ENCODE data around the gene FOXN3.
A peak's percentile ranks its signal among the peaks of the same experiment; 100 is the strongest.

FOXN3 gene

DNA sequence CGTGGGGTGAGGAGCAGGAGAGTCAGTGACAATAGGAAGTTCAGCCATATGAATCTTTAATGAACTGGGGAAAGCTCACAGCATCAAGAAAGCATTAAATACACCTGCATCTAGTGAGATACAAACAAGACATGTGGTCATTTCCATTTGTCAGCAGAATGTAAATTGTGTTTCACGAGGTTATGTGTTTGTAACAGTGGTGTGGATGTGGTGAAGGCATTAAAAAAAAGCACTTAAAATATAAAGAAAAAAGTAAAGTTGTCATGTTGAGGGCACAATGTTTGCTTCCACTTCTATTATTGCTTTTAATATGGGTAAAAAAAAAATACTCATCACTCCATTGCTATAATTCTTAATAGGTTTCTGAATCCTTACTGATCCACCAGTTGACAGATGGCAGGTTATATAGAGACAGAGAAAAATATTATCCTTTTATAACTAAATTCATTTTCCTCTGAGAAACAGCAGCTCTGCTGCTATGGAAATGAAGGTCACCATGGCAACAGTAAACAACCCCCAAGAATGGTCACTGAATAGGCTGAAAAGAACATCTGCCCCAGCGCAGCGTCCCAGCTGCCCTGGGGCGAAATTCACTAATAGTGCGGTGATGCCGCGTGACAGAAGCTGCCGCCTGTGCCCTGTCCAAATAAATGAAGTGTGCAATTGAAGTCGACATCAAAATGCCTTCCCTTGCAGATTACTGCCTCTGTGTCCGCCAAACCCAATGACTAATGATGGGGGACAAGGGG lies 226.1 kb downstream of the FOXN3 start:
- no peak for DNase-seq

DNA sequence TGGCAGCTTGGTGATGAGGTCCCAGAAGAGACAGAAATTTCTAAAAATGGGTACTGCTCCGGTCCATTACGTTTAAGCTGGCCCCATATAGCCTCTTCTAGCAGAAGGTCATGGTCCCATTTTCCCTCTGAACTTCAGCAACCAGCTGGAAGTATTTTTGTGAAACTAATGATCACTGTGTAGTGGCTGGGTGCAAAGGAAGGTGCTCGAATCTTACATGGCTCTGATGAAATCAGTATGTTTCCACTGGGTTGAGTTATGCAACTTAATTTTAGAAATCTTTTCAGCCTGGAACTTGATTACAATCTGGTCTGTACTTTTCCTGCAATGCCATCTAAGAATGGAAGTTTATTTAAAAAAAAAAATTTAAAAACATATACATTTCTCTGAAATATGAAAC lies 228.5 kb downstream of the FOXN3 start:
- no peak for DNase-seq

DNA sequence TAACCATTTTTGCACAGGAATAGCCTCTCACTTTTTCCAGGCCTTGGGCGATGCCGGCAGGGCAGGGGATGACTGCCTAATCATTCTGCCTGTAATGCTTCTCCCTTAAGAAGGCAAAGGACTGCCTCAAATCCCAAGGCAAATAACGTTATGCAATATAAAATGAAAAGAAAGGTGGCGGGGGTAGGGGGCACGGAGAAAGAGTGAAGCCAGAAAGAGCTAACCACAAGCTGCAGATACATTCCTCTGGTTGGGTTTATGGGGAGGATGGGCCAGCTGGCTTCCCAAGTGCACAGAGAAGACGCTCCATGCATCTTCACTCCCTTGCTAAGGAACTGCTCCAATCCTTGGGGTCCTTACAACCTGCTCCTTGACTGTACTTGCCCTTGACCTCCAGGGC lies 229.5 kb downstream of the FOXN3 start:
- peak; percentile 64 for DNase-seq

DNA sequence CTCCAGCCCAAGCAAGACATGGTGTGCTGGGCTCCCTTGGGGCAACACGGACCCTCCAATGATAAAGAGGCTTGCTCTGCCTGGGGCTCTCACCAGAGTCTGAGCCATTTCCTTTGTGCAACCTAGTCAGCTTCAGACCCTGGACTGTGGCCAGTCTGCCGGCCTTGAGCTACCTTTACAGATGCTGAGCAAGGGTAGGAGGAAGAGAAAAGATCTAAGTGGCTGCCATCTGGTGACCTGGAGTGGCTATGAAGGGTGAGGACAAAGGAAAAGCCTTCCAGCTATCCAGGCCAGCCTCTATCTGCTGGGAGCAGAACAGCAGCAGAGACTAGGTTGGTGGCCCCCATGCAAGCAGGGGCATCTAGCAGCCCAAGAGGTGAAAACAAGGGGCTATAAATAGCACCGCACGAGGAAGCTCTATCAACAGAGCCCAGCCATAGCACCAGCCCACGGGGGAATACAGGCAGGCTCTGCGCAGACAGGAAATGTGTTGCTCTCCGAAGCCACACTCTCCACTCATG lies 230.1 kb downstream of the FOXN3 start:
- DNase-seq: peak; percentile 31

DNA sequence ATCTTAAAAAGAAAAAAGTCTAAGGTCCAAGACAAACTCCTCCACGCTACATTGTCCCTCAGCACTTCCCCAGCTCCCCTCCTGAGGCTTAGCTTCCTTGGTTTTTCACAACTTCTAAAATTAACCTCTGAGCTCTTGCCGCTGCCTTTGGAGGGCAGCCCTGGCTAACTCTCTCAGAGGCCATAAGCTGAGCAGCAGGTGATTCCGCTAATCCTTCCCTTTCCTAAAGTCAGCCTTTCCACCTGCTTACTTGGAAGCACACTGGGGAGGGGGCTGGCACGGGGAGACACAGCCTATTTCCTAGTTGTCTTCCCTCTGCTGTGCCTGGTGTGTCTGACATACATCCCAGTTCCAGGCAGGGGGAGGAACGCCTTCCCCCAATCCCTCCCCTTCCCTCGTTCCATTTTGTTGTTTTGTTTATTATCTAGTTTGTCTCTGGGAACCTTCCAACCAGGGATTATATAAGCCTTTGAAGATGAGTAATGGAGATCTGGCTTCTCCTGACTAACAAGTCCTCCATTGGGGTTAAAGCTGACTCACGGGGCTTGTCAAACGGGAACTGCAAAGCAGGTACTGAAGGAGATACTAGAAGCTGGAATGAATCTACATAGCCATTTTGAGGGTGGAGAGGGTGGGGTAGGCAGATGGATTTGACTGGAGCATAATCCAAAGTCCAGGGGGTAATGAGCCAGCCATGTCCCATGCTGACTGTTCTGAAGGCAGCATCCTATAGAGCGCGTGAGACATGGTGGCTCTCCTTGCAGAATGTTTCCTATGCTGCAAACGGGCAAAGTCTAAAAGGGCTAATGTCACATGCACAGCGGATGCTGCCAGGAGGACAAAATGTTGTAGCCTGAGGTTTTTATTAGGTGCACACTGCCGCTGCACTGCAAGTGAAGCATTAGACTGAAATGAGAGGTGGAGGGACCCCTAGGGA lies 230.8 kb downstream of the FOXN3 start:
- peak; percentile 58 for DNase-seq

DNA sequence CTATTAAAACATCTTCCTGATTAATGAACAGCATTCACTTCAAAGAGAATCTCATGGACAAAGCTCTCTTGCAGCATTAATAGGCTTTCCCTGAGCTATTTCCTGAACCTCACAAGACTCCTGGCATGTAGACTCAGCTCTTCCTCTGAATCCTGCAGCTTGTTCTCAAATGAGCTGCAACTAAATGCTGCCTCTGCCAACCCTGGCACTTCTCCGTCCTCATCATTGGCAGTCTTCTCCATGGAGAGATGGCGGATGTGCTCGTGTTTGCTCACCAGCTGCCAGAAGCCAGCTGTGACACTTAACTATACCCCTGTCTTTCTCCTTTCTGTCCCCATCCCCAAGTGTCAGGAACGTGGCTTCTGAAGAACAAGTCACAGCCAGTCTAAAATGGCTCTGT lies 232.1 kb downstream of the FOXN3 start:
- no peak for DNase-seq

DNA sequence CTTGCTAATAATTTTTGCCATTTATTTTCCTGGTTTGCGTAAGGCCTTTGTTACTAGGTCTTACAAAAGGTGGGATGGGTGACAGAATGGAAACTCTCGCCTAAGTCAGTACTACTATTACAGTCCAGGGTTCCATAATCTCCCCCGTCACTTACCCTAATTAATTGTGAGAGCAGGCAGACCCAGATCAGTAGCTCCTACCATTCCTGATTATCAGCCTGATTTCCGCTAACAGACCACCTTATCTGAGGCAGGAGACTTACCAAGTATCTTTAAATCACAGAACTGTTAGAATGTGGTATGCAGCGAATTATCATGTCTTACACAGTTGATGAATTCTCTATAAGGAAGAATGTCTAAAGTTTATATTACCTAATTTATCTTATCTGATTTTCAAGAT lies 234.7 kb downstream of the FOXN3 start:
- DNase-seq: no peak

DNA sequence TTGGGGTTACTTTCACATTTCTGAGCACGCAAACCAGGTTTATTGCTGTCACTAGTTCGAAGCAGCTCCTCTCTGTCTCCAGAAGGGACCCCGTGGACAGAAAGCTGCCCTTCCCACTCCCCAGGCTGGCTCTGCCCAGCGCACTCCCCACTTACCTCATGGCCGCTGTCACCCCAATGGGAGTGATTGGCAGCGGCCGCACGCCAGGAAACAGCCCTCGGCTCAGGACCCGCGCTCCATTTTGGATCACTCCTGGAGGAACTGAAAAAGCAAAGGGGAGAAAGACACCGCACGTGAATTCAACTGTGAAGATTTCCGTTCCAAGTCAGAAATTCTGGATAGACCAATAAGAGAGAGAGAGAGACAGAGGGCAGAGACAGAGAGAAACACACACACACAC lies 236.5 kb downstream of the FOXN3 start:
- no peak for DNase-seq

DNA sequence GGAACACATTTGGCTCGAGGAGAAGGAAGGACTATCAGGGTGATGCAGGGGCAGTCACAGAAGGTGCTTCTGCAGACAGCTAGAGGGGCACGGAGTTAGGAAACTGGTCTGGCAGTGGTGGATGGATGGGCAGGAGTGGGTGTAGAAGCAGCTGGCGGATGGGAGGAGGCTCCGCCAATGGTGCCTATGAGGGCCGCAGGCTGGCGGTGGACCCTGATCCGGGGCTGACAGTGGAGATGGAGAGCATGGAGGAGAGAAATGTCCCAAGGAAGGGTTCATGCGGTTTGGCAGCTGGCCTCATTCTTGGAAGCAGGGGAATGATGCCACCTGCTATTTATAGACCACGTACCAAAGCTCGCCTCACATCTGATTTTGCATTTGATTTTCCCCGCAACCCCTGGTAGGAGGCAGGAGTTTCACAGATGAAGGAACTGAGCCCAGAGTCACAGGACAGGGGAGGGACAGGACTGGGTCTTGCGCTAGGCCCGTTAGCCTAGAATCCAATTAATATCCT lies 237.1 kb downstream of the FOXN3 start:
- DNase-seq: no peak

DNA sequence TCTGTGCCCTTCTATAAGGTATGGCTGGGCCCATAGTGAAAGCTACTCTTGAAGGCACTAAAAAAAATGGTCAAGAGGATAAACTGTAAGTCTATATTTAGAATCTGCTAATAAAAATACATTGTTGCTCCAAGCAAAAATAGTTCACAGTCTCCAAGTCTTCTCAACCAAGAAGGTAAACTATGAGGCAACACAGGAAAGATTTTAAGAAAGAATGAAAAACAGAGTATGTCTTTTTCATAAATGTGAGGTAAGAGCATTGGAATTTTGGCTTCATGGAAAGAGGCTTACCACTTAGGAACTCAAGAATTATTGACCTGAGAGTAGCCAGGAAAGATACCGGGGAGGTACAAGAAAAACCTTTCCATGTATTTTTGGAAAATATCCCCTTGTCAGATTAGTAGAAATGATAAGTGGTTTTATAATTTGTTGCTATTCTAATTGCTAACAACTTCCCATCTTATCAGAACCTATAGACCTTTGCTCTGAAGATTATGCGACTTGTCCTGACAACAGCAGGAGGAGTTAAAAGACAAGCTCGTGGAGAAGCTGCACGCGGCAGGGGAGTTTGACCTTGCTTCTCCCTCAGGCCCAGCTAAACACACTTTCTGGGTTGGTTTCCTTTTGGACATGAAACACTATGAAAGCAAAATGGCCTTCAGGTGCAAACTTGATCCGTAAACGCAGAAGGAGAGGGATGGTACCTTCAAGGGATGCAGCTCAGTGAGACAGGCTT lies 238.1 kb downstream of the FOXN3 start:
- DNase-seq: peak; percentile 52

DNA sequence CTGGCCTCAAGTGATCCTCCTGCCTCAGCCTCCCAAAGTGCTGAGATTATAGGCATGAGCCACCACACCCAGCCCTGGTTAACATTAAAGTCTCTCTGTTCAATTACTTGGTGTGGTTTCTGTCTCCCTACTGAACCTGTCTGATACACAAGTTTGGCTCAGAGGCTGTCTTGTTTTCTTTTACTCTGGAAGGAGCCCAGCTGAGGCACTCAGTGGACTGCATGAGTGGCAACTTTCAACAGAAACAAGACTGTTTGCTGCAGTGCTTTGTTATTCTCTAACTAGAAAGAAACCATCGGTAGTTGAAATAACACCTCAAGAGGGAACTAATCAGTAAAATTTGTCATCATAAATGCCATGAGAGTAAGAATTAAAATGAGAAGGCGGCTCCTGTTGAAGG lies 238.7 kb downstream of the FOXN3 start:
- DNase-seq: no peak

DNA sequence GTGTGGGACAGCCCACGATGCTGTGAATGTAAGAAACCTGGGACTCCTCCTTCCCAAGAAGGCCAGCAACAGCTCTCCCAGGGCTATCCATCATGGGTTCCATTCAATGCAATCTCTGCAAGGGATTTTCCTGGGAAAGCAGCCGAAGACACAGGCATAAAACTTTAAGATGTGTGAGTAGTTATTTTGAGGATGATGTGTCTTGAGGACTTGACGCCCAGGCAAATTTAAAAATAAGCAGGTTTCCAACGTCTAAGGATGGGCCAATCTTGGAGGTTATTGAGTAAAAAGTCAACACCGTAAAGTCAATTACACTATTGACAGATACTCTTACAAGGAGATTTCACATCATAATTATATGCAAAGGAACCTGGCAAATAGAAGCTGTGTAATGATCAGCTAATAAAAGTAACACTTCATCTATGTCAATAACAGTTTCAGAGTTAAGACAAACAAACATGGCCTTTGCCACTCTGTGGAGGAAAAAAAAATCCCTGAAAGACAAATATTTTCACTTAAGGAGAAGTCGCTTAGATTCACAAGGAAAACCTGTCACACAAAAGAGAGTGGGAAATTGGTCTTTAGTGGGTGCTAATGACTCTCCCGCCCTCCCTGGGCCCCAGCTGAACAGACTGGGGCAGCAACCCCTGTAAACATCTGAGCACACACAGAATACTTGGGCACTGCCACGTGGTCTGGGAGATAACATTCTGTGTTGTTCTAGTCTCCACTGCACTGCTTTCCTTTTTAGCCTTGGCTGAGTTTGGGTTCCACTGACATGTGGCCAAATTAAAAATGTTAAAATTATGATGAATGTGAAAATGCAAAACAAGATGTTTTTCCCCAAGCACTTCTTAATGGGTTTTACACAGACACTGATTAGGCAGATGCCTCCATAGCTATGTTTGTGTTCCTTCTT lies 240.9 kb downstream of the FOXN3 start:
- DNase-seq: no peak

DNA sequence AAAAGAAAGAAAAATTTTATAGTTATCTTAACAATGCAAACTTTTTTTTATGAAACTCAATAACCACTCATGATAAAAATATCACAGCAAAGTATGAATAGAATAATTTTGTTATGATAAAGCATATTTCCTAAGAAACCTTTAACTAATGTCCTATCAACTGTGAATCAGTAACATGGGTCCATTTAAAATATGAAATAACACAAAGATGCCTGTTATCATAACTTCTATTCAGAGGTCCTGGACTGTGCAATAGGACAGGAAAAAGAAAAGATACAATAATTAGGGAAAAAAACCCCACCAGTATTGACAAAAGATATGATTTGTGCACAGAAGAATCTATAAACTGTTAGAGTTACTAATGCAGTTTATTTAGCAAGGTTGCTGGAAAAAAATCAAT lies 245.4 kb downstream of the FOXN3 start:
- DNase-seq: no peak

DNA sequence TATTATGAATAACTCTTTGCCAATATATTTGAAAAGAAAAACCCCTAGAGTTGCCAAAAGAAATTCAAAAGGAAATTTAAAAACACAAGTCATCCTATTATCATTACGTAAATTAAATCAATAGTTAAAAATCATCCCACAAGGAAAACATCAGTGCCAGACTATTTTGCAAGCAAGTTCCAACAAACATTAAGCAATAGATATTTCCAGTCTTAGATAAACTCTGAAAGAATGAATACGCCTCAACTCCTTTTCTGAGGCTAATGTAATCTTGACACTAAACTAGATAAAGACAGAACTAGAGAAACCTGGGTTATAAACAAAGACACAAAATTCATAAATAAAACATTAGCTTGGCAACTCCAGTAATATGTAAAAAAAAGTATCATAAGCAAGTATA lies 245.9 kb downstream of the FOXN3 start:
- DNase-seq: no peak

DNA sequence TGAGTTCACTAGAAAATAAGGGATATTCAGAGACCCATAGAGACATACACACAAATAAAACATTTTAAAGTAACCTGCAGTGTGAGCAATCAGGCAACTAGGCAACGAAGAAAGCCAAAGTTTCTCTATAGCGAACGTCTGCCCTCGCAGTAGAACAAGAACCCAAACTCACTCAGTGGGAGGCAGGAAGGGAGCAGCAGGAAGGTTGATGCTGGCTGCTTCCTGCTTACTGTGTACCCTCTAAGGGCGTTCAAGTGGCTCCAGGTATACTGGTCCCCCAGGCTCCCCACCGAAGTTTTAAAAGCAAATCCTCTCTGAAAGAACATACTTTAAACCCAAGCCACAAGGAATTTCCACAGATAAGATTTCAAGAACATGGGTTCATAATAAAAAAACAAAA lies 249.3 kb downstream of the FOXN3 start:
- DNase-seq: no peak

DNA sequence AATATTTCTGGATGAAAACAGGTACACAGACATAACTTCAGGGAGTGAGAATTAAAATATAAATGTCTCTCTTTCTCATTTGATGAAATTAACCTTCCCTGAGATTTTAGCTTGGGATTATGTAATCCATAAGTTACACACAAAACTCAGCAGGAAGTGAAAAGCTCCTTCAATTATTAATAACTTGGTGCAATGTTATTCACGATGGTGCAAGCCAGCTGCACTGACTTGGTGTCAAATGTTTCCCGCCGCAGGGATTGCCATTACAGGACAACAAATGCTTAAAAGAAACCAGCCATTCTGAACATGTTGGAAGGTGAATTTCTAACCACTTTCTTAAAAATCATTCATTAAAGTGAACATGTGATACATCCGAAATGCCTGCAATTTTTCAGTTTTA lies 250.4 kb downstream of the FOXN3 start:
- DNase-seq: no peak

DNA sequence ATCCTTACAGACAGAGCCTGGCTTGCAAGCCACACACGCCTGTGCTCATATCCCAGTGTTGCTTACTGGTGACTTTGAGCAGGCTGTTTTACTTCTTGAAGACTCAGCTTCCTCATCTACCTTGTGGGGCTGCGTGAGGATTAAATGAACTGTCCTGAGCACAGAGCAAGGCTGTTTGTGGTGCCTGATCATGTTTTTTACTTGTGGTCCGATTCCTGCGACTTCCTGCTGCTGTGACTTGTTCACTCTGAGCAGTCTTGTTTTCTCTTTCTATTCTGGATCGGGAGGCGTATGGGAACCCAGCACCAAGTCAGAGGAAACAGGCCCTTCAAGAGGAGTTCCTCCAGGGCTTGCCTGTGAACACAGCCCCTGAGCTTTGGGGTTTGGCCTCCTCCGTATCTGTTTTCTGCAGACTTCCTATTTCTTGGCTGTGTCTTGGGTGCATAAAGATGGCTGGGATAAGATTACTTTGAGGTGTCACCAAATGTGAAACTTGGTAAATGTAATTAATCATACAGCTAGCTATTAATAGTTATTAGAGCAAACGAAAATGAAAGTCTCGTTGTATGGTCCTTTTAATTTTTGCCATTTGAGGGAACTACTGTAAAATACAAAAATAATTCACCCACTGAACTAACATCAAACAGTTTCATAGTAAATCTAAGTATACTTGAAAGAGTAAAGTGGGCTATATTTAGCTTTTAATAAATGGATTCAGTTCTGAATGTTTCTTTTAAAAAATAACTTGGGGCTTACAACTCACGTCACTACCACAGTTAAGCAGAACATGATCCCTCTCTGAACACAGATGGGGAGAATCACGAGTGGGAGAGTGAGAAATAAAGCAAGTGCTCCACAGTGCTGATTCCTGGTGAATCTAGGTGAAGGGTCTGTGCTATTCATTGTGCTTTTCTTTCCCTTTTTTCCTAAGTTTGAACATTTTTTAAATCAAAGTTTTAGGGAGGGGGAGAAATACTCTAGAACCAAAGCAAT lies 251.5 kb downstream of the FOXN3 start:
- DNase-seq: no peak

DNA sequence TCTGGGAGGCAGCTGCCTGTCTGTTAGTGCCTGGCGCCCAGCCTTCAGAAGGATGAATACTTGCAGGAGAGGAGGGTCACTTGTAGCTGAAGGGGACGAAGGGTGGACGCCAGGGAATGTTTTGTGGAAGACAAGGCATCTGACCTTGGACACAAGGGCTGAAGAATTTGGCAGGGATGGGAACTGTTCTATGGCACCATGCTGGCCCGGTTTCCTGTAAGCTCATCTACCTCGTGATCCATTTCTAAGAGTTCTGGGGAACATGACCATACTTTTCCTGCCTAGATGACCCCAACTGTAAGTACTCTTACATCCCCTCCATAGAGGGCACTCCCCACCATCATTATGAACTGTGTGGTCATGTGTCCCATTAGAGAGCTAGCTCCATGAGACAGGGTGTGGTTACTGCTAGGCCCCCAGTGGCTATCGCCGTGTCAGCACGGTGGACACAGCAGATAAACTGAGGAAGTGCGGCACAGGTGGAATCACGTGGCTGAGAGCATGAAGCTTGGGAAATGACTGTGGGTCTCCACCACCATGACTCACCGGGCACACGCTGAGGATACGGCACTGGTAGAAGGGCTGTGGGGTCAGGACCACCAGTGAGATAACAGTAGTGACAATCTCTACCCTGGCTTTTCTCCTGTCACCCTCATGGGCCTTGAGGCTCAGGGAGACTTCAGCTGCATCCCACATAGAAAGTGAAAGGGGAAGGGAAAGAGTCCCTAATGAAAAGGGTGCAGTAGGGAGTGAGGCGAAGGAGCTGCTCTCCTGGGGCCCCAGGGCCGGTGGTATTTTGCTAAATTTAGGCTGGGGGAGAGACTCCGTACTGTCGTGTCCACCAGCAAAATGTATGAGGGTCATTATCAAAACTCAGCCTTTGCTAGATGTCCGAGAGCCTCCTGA lies 252.6 kb downstream of the FOXN3 start:
- no peak for DNase-seq

DNA sequence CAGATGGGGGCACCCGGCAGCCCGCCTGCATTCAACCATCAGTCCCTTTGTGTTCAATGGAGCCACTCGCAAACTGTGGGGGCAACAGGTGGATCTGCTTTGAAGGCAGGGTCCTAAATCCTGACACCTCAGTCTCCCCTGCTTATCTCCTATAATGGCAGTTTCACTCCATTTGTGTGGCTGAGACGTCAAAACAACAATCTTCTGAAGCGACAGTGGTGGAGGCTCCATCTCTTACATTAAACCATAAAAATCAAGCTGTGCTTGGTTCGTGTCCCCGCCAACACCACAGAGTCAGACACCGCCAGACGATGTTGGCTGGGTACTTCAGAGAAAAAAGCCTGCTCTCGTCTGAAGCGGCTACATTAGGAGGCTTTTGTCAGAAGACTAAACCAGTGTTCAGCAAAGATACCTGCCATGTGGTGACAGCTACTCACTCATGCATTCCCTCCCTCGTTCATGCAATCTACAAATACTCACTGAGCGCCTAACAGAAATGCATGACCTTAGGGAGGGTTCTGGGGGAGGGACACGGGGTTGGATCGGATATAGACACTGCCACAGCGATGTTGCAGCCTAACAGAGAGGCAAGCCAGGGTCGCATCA lies 253.9 kb downstream of the FOXN3 start:
- DNase-seq: no peak
